Choroid plexus epithelial cell (primary cell): ENCODE data around the gene ARHGAP18.

Source experiments
- DNase-seq: peaks from one replicate; pipeline ENCODE4 v3.0.0-alpha.2; 2010; ENCODE audit warnings: low read depth
- H3K4me3 ChIP-seq: 2 replicates; pipeline ENCODE4 v1.5.1; 2011; ENCODE audit warnings: low read depth, mild to moderate bottlenecking, control low read depth, low read length, moderate library complexity
- TF ChIP-seq, protein P1 (sequence below): conservative IDR thresholded peaks from 2 replicates; pipeline ENCODE4 v1.5.1; 2011; ENCODE audit warnings: low read depth, mild to moderate bottlenecking, control low read depth, inconsistent platforms, low read length, moderate library complexity

Gene ARHGAP18

DNA sequence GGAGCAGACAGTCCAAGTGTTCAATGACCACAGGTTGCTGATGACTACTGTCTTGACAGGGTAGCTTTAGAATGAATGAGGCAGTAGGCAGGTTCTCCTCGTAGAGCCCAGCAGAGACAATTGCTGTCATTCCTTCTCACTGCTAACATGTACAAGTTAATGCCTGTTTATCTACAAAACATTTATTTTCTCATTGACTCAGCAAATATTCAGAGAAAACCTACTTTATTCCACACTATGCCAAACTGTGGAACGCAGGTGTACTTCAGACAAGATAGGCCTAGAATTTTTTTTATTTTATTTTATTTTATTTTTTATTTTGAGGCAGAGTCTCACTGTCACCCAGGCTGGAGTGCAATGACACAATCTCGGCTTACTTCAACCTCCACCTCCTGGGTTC is 50.8 kb downstream of the ARHGAP18 start:
- no peak overlapping the region for H3K4me3 ChIP-seq
- TF ChIP-seq, protein P1, sequence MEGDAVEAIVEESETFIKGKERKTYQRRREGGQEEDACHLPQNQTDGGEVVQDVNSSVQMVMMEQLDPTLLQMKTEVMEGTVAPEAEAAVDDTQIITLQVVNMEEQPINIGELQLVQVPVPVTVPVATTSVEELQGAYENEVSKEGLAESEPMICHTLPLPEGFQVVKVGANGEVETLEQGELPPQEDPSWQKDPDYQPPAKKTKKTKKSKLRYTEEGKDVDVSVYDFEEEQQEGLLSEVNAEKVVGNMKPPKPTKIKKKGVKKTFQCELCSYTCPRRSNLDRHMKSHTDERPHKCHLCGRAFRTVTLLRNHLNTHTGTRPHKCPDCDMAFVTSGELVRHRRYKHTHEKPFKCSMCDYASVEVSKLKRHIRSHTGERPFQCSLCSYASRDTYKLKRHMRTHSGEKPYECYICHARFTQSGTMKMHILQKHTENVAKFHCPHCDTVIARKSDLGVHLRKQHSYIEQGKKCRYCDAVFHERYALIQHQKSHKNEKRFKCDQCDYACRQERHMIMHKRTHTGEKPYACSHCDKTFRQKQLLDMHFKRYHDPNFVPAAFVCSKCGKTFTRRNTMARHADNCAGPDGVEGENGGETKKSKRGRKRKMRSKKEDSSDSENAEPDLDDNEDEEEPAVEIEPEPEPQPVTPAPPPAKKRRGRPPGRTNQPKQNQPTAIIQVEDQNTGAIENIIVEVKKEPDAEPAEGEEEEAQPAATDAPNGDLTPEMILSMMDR: no peak
- no peak for DNase-seq

DNA sequence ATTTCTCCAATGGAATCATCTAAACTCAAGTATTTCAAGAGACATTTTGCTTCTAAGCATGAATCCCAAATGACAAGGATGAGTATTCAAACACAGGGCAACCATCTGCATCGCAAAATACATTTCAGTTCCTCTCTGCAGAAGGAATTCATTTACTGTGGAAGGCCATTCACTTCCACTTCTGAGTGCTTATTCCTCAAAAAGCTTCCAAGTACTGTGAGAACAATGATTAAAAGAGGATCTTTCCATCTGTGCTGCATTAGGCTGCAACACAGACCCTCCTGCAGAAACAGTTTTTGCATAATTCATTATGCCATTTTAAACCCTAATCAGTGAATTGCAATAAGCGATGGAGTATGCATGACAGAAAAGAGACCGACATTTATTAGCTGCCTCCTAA is 52.5 kb downstream of the ARHGAP18 start:
- TF ChIP-seq, protein P1: no peak
- DNase-seq: no peak
- H3K4me3 ChIP-seq: no peak overlapping the region

DNA sequence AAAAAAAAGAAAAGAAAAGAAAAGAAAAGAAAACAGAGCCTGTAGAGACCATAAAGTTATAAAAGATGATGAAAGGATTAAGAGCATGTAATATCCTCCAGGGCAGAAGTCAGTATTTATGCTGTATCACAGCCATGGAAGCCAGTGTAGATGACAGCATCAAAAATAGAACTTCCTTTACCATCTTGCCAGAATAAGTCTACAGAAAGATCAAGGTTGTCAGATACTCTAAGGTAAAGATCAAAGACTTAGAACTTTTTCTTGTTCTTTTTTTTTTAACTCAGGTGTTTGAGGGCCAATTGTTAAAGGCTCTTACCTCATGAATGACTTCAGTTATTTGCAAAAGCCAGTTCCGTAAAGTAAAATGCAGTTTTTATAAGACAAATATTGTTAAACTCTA is 54.6 kb downstream of the ARHGAP18 start:
- TF ChIP-seq, protein P1: no peak
- DNase-seq: no peak
- no peak overlapping the region for H3K4me3 ChIP-seq

DNA sequence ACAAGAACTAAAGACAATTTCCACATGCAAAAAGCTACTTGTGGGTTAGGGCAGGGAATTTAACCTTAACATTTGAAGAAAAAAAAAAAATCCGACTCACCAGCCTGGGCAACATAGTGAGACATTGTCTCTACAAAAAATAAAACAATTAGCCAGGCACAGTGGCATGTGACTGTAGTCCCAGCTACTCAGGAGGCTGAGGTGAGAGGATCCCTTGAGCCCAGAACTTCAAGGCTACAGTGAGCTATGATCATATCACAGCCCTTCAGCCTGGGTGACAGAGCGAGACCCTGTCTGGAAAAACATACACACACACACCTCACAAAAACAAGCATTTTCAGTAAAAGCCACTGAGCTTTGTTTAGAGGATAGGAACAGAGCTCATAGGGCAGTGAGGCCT is 56.2 kb downstream of the ARHGAP18 start:
- no peak overlapping the region for H3K4me3 ChIP-seq
- no peak for DNase-seq
- TF ChIP-seq, protein P1: no peak

DNA sequence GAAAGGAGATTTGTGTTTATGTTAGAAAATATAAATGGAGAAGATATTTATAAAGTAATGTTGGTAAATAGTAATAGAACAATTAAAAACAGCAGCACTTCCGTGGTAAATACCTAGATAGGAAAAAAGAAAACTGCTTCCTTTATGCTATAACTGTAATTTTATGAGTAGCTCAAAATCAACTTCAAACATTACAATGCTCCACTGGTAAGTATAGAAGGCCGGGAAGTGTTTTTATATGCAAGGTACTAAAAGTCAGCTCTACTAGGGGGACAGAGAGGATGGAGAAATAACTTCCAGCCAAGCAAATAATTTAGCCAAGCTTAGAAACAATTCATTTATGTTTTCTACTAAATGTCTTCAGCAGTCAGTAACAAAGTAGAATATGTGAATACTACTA is 56.7 kb downstream of the ARHGAP18 start:
- TF ChIP-seq, protein P1: no peak
- DNase-seq: no peak
- no peak overlapping the region for H3K4me3 ChIP-seq

DNA sequence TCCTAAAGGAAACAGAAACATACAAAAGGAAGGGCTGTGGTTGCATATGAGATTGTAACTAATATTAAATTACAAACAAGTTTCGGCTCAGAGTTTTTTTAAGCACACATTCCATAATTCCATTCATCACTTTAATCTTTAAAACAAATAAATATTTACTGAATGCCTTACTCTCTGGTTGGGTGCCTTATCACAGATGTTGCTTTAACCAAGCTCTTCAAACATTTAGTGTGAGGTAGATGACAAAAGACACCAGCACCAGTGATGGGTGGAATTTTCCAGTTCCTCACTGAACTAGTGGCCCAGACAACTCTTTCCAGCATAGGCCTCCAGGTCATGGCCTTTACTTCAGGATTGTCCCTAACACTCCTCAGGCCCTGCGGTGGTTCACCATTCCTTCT is 58.7 kb downstream of the ARHGAP18 start:
- peak; percentile 47 for DNase-seq
- H3K4me3 ChIP-seq: no peak overlapping the region
- TF ChIP-seq, protein P1: no peak

DNA sequence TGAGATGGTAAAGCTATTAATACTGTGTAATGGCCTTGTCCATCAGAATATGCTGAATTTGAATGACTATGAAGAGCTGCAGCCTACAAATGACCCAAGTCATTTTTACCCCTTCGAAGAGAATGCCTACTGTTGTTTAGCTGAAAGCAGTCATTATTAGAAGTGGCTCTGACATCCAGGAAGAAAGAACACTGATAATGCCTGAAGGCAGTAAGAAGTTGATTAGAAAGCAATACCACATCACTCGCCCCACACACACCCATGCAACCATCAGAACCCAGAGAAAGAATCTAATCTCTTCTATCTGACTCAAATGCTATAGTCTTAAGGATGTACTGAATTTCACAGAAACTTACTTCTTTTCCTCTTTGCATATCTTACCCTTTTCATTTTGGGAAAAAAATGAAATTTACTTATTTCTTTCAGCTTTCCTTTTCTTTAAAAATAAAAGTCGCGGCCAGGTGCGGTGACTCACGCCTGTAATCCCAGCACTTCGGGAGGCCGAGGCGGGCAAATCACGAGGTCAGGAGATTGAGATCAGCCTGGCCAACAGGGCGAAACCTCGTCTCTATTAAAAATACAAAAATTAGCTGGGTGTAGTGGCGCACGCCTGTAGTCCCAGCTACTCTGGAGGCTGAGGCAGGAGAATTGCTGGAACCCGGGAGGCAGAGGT is 61.0 kb downstream of the ARHGAP18 start:
- DNase-seq: no peak
- H3K4me3 ChIP-seq: no peak overlapping the region
- TF ChIP-seq, protein P1: no peak
